ENCODE results near the gene TSSC4.

Gene TSSC4

GRCh38 chr11:2436013-2436520 is 35.5 kb downstream of the TSSC4 start:
- H3K4me2 ChIP-seq = no peak overlapping the region
- no peak for TF ChIP-seq Cebpa-rat (IDR thresholded peaks at IDR 0.05)
- no peaks in the 10 kb centered on the region for H3K36me3 ChIP-seq
- H3K4me3 ChIP-seq = no peak overlapping the region
- no peak overlapping the region for H3K9ac ChIP-seq
- peaks cover 0 to 10% (median 7%) of the 10 kb centered on the region in 10 experiments; a peak in 9 of 20 replicates for H3K4me1 ChIP-seq
- H4K20me1 ChIP-seq = no peaks in the 10 kb centered on the region; a peak in 1 of 22 replicates
- no peak overlapping the region for H3K27ac ChIP-seq
- no peaks in the 10 kb centered on the region for H3K9me3 ChIP-seq (replicated peaks in 1 of 11)
- H3K27me3 ChIP-seq = no peaks in the 10 kb centered on the region

DNA sequence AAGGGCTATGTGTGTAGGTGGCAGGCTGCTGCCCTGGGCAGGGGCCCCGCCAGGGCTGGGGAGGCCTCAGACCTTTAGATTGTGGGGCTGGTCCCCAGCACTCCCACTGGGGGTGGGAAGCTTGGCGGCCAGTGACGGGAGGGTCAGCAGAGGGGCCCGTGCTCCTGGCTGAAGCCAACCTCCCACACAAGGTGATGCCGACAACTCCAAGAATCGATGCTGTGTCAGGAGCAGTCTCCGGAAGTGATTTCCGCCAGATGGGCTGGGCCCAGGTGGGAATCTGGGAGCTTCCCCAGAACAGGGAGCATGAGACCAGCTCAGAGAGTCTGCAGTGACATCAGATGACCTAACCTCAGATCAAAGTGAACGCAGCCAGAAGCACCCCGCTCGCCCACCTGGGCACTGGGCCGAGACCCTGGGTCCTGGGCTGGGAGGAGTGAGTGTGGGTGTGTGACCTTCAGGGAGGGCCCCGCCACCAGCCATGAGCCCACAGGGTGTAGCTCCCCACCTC is 36.0 kb downstream of the TSSC4 start:
- no peaks in the 10 kb centered on the region for H3K27me3 ChIP-seq
- no peaks in the 10 kb centered on the region; a peak in 1 of 22 replicates for H4K20me1 ChIP-seq
- no peaks in the 10 kb centered on the region for H3K9me3 ChIP-seq (replicated peaks in 1 of 11)
- H3K4me3 ChIP-seq = no peak overlapping the region
- H3K4me2 ChIP-seq = no peak overlapping the region
- H3K9ac ChIP-seq = no peak overlapping the region
- no peaks in the 10 kb centered on the region for H3K36me3 ChIP-seq
- no peak overlapping the region for H3K27ac ChIP-seq
- no peak for TF ChIP-seq Cebpa-rat (IDR thresholded peaks at IDR 0.05)
- peaks cover 0 to 10% (median 7%) of the 10 kb centered on the region in 10 experiments; a peak in 9 of 20 replicates for H3K4me1 ChIP-seq

- Histone ChIP-seq H4K20me1 (no peaks in the 10 kb centered on the region; a peak in 1 of 22 replicates), H3K4me3 (no peak overlapping the region), H3K36me3 (no peaks in the 10 kb centered on the region), H3K9me3 (replicated peaks in 1 of 11) (no peaks in the 10 kb centered on the region), H3K9ac (no peak overlapping the region), H3K27ac (no peak overlapping the region), H3K27me3 (no peaks in the 10 kb centered on the region), H3K4me2 (no peak overlapping the region), H3K4me1 (peaks cover 0 to 10% (median 0%) of the 10 kb centered on the region in 10 experiments; a peak in 6 of 20 replicates)
- TF ChIP-seq Cebpa-rat (IDR thresholded peaks at IDR 0.05) = no peak
Observed at GRCh38 chr11:2437516-2437915, 37.0 kb downstream of the TSSC4 start.

DNA sequence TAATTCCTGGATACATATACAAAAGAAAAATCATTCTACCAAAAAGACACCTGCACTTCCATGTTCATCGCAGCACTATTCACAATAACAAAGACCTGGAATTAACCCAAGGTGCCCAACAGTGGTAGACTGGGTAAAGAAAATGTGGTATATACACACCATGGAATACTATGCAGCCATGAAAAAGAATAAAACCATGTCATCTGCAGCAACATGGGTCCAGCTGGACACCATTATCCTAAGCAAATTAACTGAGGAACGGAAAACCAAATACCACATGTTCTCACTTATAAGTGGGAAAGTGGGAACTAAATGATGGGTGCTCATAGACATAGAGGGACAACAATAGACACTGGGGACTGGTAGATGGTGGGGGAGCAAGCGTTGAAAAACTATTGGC is 39.3 kb downstream of the TSSC4 start:
- Histone ChIP-seq H3K9me3 (replicated peaks in 1 of 11) (no peaks in the 10 kb centered on the region), H3K4me2 (no peak overlapping the region), H3K27me3 (peaks cover 0 to 19% (median under 1%) of the 10 kb centered on the region in 11 experiments; a peak in 10 of 22 replicates), H3K4me1 (peaks cover 0 to 10% (median under 1%) of the 10 kb centered on the region in 10 experiments; a peak in 9 of 20 replicates), H3K4me3 (no peak overlapping the region), H3K27ac (no peak overlapping the region), H4K20me1 (peaks cover 0 to 8% (median 0%) of the 10 kb centered on the region in 11 experiments; a peak in 2 of 22 replicates), H3K36me3 (no peaks in the 10 kb centered on the region), H3K9ac (no peak overlapping the region)
- no peak for TF ChIP-seq Cebpa-rat (IDR thresholded peaks at IDR 0.05)

- TF ChIP-seq Cebpa-rat (IDR thresholded peaks at IDR 0.05) = no peak
- Histone ChIP-seq H3K9ac (no peak overlapping the region), H3K4me3 (no peak overlapping the region), H3K4me1 (peaks cover 7 to 14% (median 8%) of the 10 kb centered on the region in 10 experiments), H3K36me3 (no peaks in the 10 kb centered on the region), H3K27ac (no peak overlapping the region), H4K20me1 (peaks cover 0 to 8% (median 0%) of the 10 kb centered on the region in 11 experiments; a peak in 3 of 22 replicates), H3K27me3 (peaks cover 0 to 28% (median 8%) of the 10 kb centered on the region in 11 experiments; a peak in 18 of 22 replicates), H3K4me2 (peak overlapping the region in 3 of 11 experiments; percentile 4 to 18 (median 12); a peak in 4 of 22 replicates), H3K9me3 (replicated peaks in 1 of 11) (no peaks in the 10 kb centered on the region)
Observed at GRCh38 chr11:2440646-2441045, 40.1 kb downstream of the TSSC4 start.

GRCh38 chr11:2441171-2441570 is 40.6 kb downstream of the TSSC4 start:
- peak overlapping the region in 3 of 11 experiments; percentile 4 to 18 (median 12); a peak in 3 of 22 replicates for H3K4me2 ChIP-seq
- H3K9me3 ChIP-seq (replicated peaks in 1 of 11) = no peaks in the 10 kb centered on the region
- peaks cover 0 to 33% (median 14%) of the 10 kb centered on the region in 11 experiments; a peak in 18 of 22 replicates for H3K27me3 ChIP-seq
- H3K4me3 ChIP-seq = no peak overlapping the region
- H4K20me1 ChIP-seq = peaks cover 0 to 8% (median 0%) of the 10 kb centered on the region in 11 experiments; a peak in 3 of 22 replicates
- peaks cover 13 to 19% (median 14%) of the 10 kb centered on the region in 10 experiments for H3K4me1 ChIP-seq
- no peaks in the 10 kb centered on the region for H3K36me3 ChIP-seq
- H3K27ac ChIP-seq = no peak overlapping the region
- H3K9ac ChIP-seq = no peak overlapping the region
- TF ChIP-seq Cebpa-rat (IDR thresholded peaks at IDR 0.05) = no peak

GRCh38 chr11:2442589-2442988 is 42.0 kb downstream of the TSSC4 start:
- H3K4me2 ChIP-seq = no peak overlapping the region
- TF ChIP-seq Cebpa-rat (IDR thresholded peaks at IDR 0.05) = no peak
- H3K9me3 ChIP-seq (replicated peaks in 1 of 11) = no peaks in the 10 kb centered on the region
- peaks cover 0 to 37% (median 15%) of the 10 kb centered on the region in 11 experiments; a peak in 18 of 22 replicates for H3K27me3 ChIP-seq
- peaks cover 27 to 33% (median 28%) of the 10 kb centered on the region in 10 experiments for H3K4me1 ChIP-seq
- peaks cover 0 to 8% (median 0%) of the 10 kb centered on the region in 11 experiments; a peak in 3 of 22 replicates for H4K20me1 ChIP-seq
- no peak overlapping the region for H3K4me3 ChIP-seq
- no peaks in the 10 kb centered on the region for H3K36me3 ChIP-seq
- H3K9ac ChIP-seq = no peak overlapping the region
- no peak overlapping the region for H3K27ac ChIP-seq

DNA sequence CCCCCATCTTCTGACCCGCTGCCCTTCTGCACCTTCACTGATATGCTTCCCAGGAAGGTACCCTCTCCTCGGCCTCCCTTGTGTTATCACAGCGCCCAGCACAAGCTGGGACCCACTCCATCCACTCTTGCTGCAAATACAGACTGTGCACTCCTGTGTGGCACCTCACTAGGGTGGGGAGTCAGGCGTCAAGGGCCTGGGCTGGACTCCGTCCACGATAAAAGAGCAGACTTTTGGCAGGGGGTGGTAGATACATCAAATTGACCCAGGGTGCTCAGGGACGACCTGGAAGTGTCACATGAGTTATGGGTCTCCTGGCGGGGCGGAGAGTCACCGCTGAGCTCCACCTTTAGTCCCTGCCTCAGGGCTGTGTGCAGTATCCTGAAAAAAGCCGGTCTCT is 42.9 kb downstream of the TSSC4 start:
- peaks cover 0 to 37% (median 15%) of the 10 kb centered on the region in 11 experiments; a peak in 18 of 22 replicates for H3K27me3 ChIP-seq
- H3K36me3 ChIP-seq = no peaks in the 10 kb centered on the region
- no peaks in the 10 kb centered on the region for H3K9me3 ChIP-seq (replicated peaks in 1 of 11)
- H3K27ac ChIP-seq = no peak overlapping the region
- TF ChIP-seq Cebpa-rat (IDR thresholded peaks at IDR 0.05) = no peak
- no peak overlapping the region for H3K4me2 ChIP-seq
- no peak overlapping the region for H3K4me3 ChIP-seq
- H4K20me1 ChIP-seq = peaks cover 0 to 8% (median 0%) of the 10 kb centered on the region in 11 experiments; a peak in 4 of 22 replicates
- H3K9ac ChIP-seq = no peak overlapping the region
- H3K4me1 ChIP-seq = peaks cover 35 to 41% (median 36%) of the 10 kb centered on the region in 10 experiments

Measured in BLaER1 treated with 17β-estradiol and CSF1 and Interleukin-3, amounts not matched to agents 10 nM and 100 nM (cell line).